ENCODE measurements around the gene ACRBP. TPM values are rescaled to one million over a fixed set of nuclear protein-coding genes. Genes with fewer than 3 reads are reported as not detected.

The ACRBP gene
- polyA plus RNA-seq, 1 donor = 2.9 TPM

- DNase-seq = no peak
These were observed 753 bp downstream of the ACRBP start for GRCh38 chr12:6646276-6647082.

- DNase-seq = peak; percentile 49
These were observed 2.3 kb downstream of the ACRBP start for GRCh38 chr12:6644903-6645302.

- DNase-seq = no peak
These were observed 3.0 kb downstream of the ACRBP start for GRCh38 chr12:6644257-6644596.

- no peak for DNase-seq
These were observed 3.5 kb downstream of the ACRBP start for GRCh38 chr12:6643569-6644256.

GRCh38 chr12:6641131-6641530 is 6.1 kb downstream of the ACRBP start:
- DNase-seq = no peak

GRCh38 chr12:6640497-6640896 is 6.7 kb downstream of the ACRBP start:
- DNase-seq = no peak

- no peak for DNase-seq
These were observed 8.0 kb downstream of the ACRBP start for GRCh38 chr12:6639151-6639801.

- no peak for DNase-seq
These were observed 8.9 kb downstream of the ACRBP start for GRCh38 chr12:6638305-6638704.

- no peak for DNase-seq
These were observed 11.2 kb downstream of the ACRBP start, which contains the start of gene LPAR5 for GRCh38 chr12:6635856-6636531. Gene LPAR5 (minus strand): TSS chr12:6635959. CDS start chr12:6621248, 14,711 bp downstream.

GRCh38 chr12:6635375-6635855 is 11.8 kb downstream of the ACRBP start:
- no peak for DNase-seq

GRCh38 chr12:6632026-6632983 is 14.9 kb downstream of the ACRBP start:
- peak; percentile 42 for DNase-seq

- DNase-seq = no peak
These were observed 15.7 kb downstream of the ACRBP start for GRCh38 chr12:6631549-6631961.

GRCh38 chr12:6630736-6631135 is 16.5 kb downstream of the ACRBP start:
- DNase-seq = no peak

- no peak for DNase-seq
These were observed 19.6 kb downstream of the ACRBP start for GRCh38 chr12:6627616-6628015.

GRCh38 chr12:6626654-6627283 is 20.5 kb downstream of the ACRBP start:
- DNase-seq = no peak

- no peak for DNase-seq
These were observed 26.4 kb downstream of the ACRBP start for GRCh38 chr12:6620885-6621274.

- DNase-seq = peak; percentile 59
These were observed 26.9 kb downstream of the ACRBP start for GRCh38 chr12:6620137-6620884.

GRCh38 chr12:6618483-6619225 is 28.6 kb downstream of the ACRBP start:
- DNase-seq = no peak

GRCh38 chr12:6615802-6616201 is 31.4 kb downstream of the ACRBP start:
- DNase-seq = no peak

All from hindlimb muscle (tissue), 1 donor.